NT2/D1 (cell line): ENCODE data around the gene MDGA2.
A peak's percentile ranks its signal among the peaks of the same experiment; 100 is the strongest.

Experiments used
- DNase-seq: peaks from one replicate; pipeline ENCODE4 v3.0.0-alpha.2; 2011; ENCODE audit warnings: low read depth, low spot score
- H3K27me3 ChIP-seq: 2 replicates; pipeline ENCODE4 v1.6.0; 2011; ENCODE audit warnings: mild to moderate bottlenecking; ENCODE audit not compliant: insufficient read length, insufficient read depth
- H3K36me3 ChIP-seq: 2 replicates; pipeline ENCODE4 v1.6.1; 2011; ENCODE audit warnings: mild to moderate bottlenecking, low read length, mixed read lengths; ENCODE audit not compliant: insufficient read depth, insufficient read length
- H3K4me1 ChIP-seq: 2 replicates; pipeline ENCODE4 v1.5.1; 2011; ENCODE audit not compliant: insufficient read depth, insufficient read length
- H3K4me3 ChIP-seq: 2 replicates; pipeline ENCODE4 v1.5.1; 2011; ENCODE audit warnings: low read depth; ENCODE audit not compliant: insufficient read length
- H3K9ac ChIP-seq: 2 replicates; pipeline ENCODE4 v1.6.0; 2011; ENCODE audit warnings: low read depth; ENCODE audit not compliant: insufficient read length
- H3K9me3 ChIP-seq: 2 replicates; pipeline ENCODE4 v1.5.1; 2011; ENCODE audit warnings: mild to moderate bottlenecking, low read length; ENCODE audit not compliant: insufficient read depth
- SUZ12 ChIP-seq: IDR thresholded peaks from 2 replicates; pipeline ENCODE4 v1.6.1; 2011; ENCODE audit not compliant: insufficient read length, insufficient read depth; ENCODE audit errors: extremely low read depth
- YY1 ChIP-seq: IDR thresholded peaks from 2 replicates; pipeline ENCODE4 v1.6.1; 2011; ENCODE audit not compliant: insufficient read length, insufficient read depth
- ZNF274 ChIP-seq: IDR thresholded peaks from 2 replicates; pipeline ENCODE4 v1.6.1; 2011; ENCODE audit warnings: mild to moderate bottlenecking, low read depth, low read length

MDGA2 gene

DNA sequence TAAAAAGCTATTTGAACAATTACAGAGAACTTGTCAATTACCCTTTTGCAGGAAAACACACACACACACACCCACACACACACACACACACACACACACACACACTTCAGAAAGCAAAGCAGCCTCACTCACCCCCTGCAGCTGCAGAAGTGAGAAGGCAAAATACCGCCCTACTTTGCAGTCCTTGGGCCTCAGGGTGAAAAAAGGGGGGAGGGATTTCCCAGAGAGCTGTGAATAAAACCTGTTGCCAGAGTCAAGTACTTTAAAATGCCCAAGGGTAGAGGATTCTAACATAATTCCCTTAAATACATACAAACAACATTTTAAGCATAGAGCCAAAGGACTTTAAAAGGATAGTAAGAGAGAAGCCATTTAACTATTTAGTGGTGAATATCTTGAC, 285.9 kb downstream of the MDGA2 start:
- DNase-seq = peak; percentile 57
- Histone ChIP-seq H3K9me3 (no peaks in the 10 kb centered on the region), H3K4me3 (no peak overlapping the region), H3K9ac (no peak overlapping the region), H3K36me3 (no peaks in the 10 kb centered on the region), H3K4me1 (no peaks in the 10 kb centered on the region), H3K27me3 (peaks cover 21% of the 10 kb centered on the region)
- TF ChIP-seq YY1 = no peak
- TF ChIP-seq ZNF274 = no peak
- TF ChIP-seq SUZ12 = no peak

DNA sequence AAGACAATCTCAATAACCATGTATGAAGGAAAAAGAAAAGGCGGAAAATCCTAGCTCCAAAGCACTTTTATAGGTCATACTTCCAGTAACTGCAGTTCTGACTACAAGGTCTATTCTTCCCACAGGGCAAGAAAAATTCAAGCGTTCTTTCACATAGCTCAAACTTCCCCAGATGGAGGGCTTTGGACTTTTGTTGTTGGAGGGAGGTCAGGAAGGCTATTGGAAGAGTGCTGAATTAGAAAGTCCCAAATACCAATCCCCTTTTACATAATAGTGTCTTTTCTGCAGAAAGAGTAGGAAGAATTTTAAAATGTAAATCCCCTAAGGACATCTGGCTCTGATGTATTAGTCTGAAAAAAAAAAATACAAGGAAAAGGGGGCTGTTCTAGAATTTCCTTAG, 309.4 kb downstream of the MDGA2 start:
- no peak overlapping the region for H3K9ac ChIP-seq
- H3K9me3 ChIP-seq = no peaks in the 10 kb centered on the region
- H3K4me3 ChIP-seq = no peak overlapping the region
- TF ChIP-seq SUZ12 (no peak), ZNF274 (no peak), YY1 (no peak)
- DNase-seq = peak; percentile 18
- no peaks in the 10 kb centered on the region for H3K27me3 ChIP-seq
- no peaks in the 10 kb centered on the region for H3K36me3 ChIP-seq
- no peaks in the 10 kb centered on the region for H3K4me1 ChIP-seq

DNA sequence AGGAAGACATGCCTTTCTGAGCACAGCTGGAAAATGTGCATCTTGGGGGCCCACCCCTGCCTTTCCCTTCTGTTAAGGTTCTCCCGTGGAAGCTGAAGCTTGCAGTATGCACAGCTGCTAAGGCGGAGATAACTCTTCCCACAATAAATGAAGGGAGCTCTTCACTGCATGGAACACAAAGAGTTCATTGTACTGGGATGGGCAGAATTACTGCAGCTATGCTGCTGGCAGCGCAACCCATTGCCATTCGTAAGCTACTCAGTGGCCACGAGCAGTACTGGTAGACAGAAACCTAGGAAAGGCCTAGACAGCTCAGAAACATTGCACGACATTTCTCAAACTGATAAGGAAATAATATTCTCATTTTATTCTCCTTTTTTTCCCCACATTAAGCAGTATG, 310.2 kb downstream of the MDGA2 start:
- no peak for TF ChIP-seq YY1
- no peak for TF ChIP-seq ZNF274
- no peak for TF ChIP-seq SUZ12
- Histone ChIP-seq H3K27me3 (no peaks in the 10 kb centered on the region), H3K9ac (no peak overlapping the region)

DNA sequence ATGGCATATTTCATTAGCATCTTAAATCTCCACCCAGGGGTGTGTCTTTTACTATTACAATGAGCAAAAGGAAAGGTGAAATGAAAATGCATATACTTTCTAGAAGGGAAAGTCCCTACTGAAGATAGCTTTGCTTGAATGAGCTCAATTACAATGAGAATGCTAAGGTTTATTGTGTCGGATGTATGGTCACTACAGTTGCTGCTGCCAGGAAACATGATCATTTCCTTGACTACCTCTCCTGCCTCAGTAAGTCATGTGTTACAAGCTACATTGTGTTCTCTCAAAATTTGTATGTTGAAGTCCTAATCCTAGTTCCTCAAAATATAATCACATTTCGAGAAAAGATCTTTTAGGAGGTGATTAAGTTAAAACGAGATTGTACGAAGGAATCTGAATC, 322.2 kb downstream of the MDGA2 start:
- H3K9me3 ChIP-seq = peaks cover 9% of the 10 kb centered on the region; the same call in 1 of the 2 replicates

More for the DNA sequence above, 310.2 kb downstream of the MDGA2 start:
- no peaks in the 10 kb centered on the region for H3K4me1 ChIP-seq
- no peak for DNase-seq
- no peak overlapping the region for H3K4me3 ChIP-seq
- no peaks in the 10 kb centered on the region for H3K9me3 ChIP-seq
- no peaks in the 10 kb centered on the region for H3K36me3 ChIP-seq

DNA sequence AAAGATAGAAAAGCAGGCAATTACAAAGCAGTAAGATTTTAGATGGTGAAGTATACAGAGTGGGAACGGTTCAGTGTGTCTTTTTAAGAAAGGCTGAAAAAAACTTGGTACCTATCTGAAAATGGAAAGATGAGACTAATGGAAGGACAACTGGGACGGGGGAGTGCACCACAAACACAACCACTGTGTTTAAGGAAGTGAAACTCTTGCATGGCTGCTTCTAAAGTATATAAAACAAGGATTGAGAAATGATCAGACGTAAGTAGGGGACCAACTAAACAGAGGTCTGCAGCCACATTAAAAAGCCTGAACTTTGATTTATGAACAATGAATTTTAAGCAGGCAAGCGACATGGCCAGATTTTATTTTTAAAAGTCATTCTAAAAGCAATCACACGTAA, 328.6 kb downstream of the MDGA2 start:
- Histone ChIP-seq H3K4me3 (no peak overlapping the region), H3K9me3 (no peaks in the 10 kb centered on the region), H3K36me3 (no peaks in the 10 kb centered on the region), H3K27me3 (no peaks in the 10 kb centered on the region), H3K4me1 (no peaks in the 10 kb centered on the region), H3K9ac (no peak overlapping the region)
- no peak for TF ChIP-seq YY1
- no peak for TF ChIP-seq ZNF274
- no peak for TF ChIP-seq SUZ12
- DNase-seq = no peak

More for the DNA sequence above, 322.2 kb downstream of the MDGA2 start:
- no peaks in the 10 kb centered on the region for H3K4me1 ChIP-seq
- H3K4me3 ChIP-seq = no peak overlapping the region
- TF ChIP-seq YY1 (no peak), ZNF274 (no peak)
- no peaks in the 10 kb centered on the region for H3K36me3 ChIP-seq
- DNase-seq = no peak
- no peak overlapping the region for H3K9ac ChIP-seq
- no peaks in the 10 kb centered on the region for H3K27me3 ChIP-seq

DNA sequence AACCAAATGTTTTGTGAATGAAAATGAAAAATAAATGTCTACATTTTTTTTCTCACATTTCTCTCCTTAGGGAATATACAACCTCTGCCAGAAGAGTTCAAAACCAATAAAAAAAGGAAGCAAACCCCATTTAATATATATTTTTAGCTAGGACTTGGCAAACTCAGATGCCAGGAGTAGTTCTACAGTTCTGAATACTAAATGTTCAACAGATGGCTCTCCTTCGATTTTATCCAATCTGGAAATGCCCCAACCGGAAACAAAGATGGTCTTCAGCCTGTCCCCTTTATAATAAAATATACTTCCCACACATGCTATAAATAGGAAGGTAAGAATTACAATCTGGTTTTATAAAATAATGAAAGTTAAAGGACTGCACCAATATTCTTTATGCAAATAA, 330.4 kb downstream of the MDGA2 start:
- no peak overlapping the region for H3K4me3 ChIP-seq
- H3K9ac ChIP-seq = no peak overlapping the region
- TF ChIP-seq SUZ12 = no peak
- TF ChIP-seq ZNF274 = no peak
- TF ChIP-seq YY1 = no peak
- no peaks in the 10 kb centered on the region for H3K9me3 ChIP-seq
- H3K36me3 ChIP-seq = no peaks in the 10 kb centered on the region
- no peaks in the 10 kb centered on the region for H3K27me3 ChIP-seq
- no peak for DNase-seq
- no peaks in the 10 kb centered on the region for H3K4me1 ChIP-seq

DNA sequence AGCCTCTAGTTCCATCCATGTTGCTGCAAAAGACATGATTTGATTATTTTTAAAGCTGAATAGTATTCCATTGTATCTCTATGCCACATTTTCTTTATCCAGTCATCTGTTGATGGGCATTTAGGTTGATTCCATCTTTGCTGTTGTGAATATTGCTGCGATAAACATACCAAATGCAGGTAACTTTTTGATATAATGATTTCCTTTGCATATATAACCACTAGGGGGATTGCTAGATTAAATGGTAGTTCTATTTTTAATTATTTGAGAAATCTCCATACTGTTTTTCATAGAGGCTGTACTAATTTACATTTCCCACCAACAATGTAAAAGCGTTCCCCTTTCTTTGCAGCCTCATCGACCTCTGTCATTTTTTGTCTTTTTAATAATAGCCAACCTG, 342.5 kb downstream of the MDGA2 start:
- TF ChIP-seq SUZ12 (no peak), ZNF274 (no peak), YY1 (no peak)
- Histone ChIP-seq H3K9ac (no peak overlapping the region), H3K36me3 (no peaks in the 10 kb centered on the region), H3K9me3 (no peaks in the 10 kb centered on the region), H3K4me3 (no peak overlapping the region), H3K27me3 (no peaks in the 10 kb centered on the region), H3K4me1 (no peaks in the 10 kb centered on the region)
- DNase-seq = no peak

DNA sequence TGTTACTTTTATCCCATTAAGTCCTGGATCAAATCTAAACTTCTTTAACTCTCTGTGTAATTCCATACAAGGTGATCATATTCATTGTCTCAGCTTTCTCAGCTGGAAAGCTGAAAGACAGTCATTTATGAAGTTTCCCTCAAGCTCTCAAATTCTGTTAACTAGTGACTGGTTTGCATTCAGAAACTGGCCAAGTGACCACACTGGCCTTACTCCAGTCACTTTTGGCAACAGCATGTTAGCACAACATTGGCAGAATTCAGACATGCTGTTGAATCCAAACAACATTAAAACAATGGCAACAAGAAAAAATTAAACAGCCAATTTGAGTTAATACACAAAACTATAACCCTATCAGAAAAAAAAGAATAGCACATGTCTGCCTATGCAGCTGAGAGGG, 343.3 kb downstream of the MDGA2 start:
- Histone ChIP-seq H3K9ac (no peak overlapping the region), H3K4me3 (no peak overlapping the region), H3K36me3 (no peaks in the 10 kb centered on the region), H3K4me1 (no peaks in the 10 kb centered on the region), H3K9me3 (no peaks in the 10 kb centered on the region), H3K27me3 (no peaks in the 10 kb centered on the region)
- DNase-seq = no peak
- TF ChIP-seq SUZ12 = no peak
- TF ChIP-seq YY1 = no peak
- TF ChIP-seq ZNF274 = no peak
